ENCODE measurements around the gene SGPL1. TPM values are rescaled to one million over a fixed set of nuclear protein-coding genes. Genes with fewer than 3 reads are reported as not detected.

The SGPL1 gene
- total RNA-seq, 1 experiment from 2014 or later: 52.6 TPM

GRCh38 chr10:70809011-70809611 lies 6.6 kb upstream of the SGPL1 start:
- peaks cover 21 to 22% of the 10 kb centered on the region in 2 experiments for H3K4me1 Mint-ChIP-seq
- Histone ChIP-seq H4K5ac (ENCODE audit: insufficient read length, low read depth, low read length) (no peak overlapping the region), H2BK120ac (ENCODE audit: low read depth, low read length, poor library complexity, severe bottlenecking) (no peak overlapping the region), H3K9ac (ENCODE audit: extremely low read depth, insufficient read length, low read length) (no peak overlapping the region), H4K20me1 (ENCODE audit: control insufficient read depth, insufficient read depth, insufficient read length) (no peaks in the 10 kb centered on the region), H3K4me2 (ENCODE audit: insufficient read depth, insufficient read length, low read length) (no peak overlapping the region), H3K23me2 (ENCODE audit: insufficient read length, low read depth, low read length, poor library complexity, severe bottlenecking) (no peaks in the 10 kb centered on the region), H3K9me3 (ENCODE audit: control insufficient read depth, low read depth, low read length) (no peaks in the 10 kb centered on the region), H3K27ac (ENCODE audit: insufficient read length, low read depth, low read length) (no peak overlapping the region), H3K27me3 (ENCODE audit: insufficient read depth, low read length) (no peaks in the 10 kb centered on the region), H3K4ac (ENCODE audit: low read depth, low read length) (no peak overlapping the region), H2BK20ac (ENCODE audit: low read depth, low read length, poor library complexity, severe bottlenecking) (no peak overlapping the region), H3K79me1 (ENCODE audit: insufficient read depth, low read depth, low read length, poor library complexity, severe bottlenecking) (no peaks in the 10 kb centered on the region), H3K23ac (ENCODE audit: insufficient read length, low read depth, low read length) (no peak overlapping the region), H3K56ac (ENCODE audit: insufficient read length, low read depth, low read length) (no peak overlapping the region), H2BK5ac (ENCODE audit: insufficient read length, low read length) (no peak overlapping the region), H4K91ac (ENCODE audit: insufficient read length, low read depth, low read length) (no peak overlapping the region), H3K14ac (ENCODE audit: insufficient read depth, low read length) (no peak overlapping the region; the same call in 1 of the 2 replicates), H2BK15ac (ENCODE audit: low read depth, low read length) (no peak overlapping the region), H3K4me1 (ENCODE audit: insufficient read depth, low read length) (peaks cover 6% of the 10 kb centered on the region; the same call in 1 of the 2 replicates), H2AFZ (ENCODE audit: low read length) (no peak overlapping the region), H3K18ac (ENCODE audit: insufficient read length, low read depth, low read length) (no peak overlapping the region), H2BK12ac (ENCODE audit: insufficient read length, low read depth, low read length) (no peak overlapping the region), H3K79me2 (ENCODE audit: insufficient read depth, low read length) (no peaks in the 10 kb centered on the region), H2AK5ac (ENCODE audit: insufficient read length, low read length) (no peak overlapping the region), H4K8ac (replicated peaks; ENCODE audit: insufficient read length, low read depth, low read length) (no peak overlapping the region), H3T11ph (ENCODE audit: low read length) (no peak overlapping the region)
- no peaks in the 10 kb centered on the region; a peak in 1 of 5 replicates for H3K9me3 Mint-ChIP-seq
- WGBS (ENCODE audit: extremely low coverage, insufficient read length, low lambda C conversion rate): no CpG with 5 or more reads among the region's 6 CpGs
- no peak for DNase-seq
- 0 out of 7 replicates have a peak overlapping the region, but pooled peaks of 1 of the 3 experiments have one; percentile 15 for H3K27ac Mint-ChIP-seq
- TF ChIP-seq CTCF (conservative IDR thresholded peaks at IDR 0.05): no peak
- no peaks in the 10 kb centered on the region for H3K36me3 Mint-ChIP-seq (ENCODE audit: insufficient read depth in 1 of 3, low read depth in 3 of 3)
- H3K4me3 Mint-ChIP-seq: no peak overlapping the region
- no peaks in the 10 kb centered on the region; the same call in 1 of the 2 replicates for H3K27me3 Mint-ChIP-seq (ENCODE audit: low read depth)
